Measurements from ENCODE around the gene HOXB7. TPM values are rescaled to one million over a fixed set of nuclear protein-coding genes. Genes with fewer than 3 reads are reported as not detected.
A peak's percentile ranks its signal among the peaks of the same experiment; 100 is the strongest.

Gene HOXB7
- polyA plus RNA-seq, 3 donors: not detected

DNA sequence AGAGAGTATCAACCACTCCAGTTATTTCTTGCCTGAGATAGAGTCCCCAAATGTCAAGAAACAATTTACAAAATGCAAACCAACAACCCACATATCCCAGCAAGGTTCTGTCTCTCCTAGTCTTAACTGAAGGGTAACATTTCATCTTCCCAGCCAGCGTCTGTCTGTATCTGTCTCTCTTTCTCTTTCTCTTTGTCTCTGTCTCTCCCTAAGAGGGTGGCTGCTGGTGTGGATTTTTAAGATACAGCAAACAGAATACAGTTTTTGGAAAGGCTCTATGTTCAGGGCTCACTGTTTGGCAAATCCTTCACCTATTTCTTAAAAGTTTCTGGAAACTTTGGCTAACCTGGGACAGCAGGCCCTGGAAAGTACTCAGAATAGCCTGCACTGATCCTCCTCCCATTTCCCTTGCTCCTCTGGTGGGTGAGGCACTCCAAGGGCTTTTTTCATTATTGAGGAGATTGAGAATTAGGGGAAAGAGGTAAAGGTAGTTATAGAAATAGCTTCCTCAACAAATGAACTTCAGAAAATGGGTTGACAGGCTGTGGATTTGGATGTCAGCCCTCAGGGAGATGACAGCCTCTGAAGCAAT, 38.9 kb downstream of the HOXB7 start:
- Histone ChIP-seq H3K36me3 (replicated peaks in 1 of 2; ENCODE audit: control insufficient read depth in 1 of 2, insufficient read depth in 2 of 2, low read length in 2 of 2) (no peaks in the 10 kb centered on the region), H2AFZ (ENCODE audit: insufficient read depth, low read depth, low read length, poor library complexity, severe bottlenecking) (no peak overlapping the region), H3K4me1 (ENCODE audit: control insufficient read depth in 1 of 2, insufficient read depth in 2 of 2, low read length in 2 of 2) (peaks cover 11 to 18% of the 10 kb centered on the region in 2 donors), H4K20me1 (ENCODE audit: insufficient read depth, low read length) (no peaks in the 10 kb centered on the region), H3K9me3 (replicated peaks in 1 of 2; ENCODE audit: control insufficient read depth in 1 of 2, insufficient read depth in 1 of 2, low read length in 2 of 2) (no peaks in the 10 kb centered on the region), H3K27me3 (ENCODE audit: control insufficient read depth in 2 of 2, insufficient read depth in 2 of 2, low read length in 2 of 2) (peaks cover 54 to 95% of the 10 kb centered on the region in 2 donors), H3K4me2 (replicated peaks; ENCODE audit: extremely low read depth, low read length, poor library complexity, severe bottlenecking) (no peak overlapping the region), H3K79me2 (ENCODE audit: insufficient read depth, low read length) (no peaks in the 10 kb centered on the region), H3K4me3 (replicated peaks in 1 of 3; ENCODE audit: low read depth in 2 of 3, low read length in 3 of 3) (no peak overlapping the region), H3K9ac (ENCODE audit: insufficient read depth, low read length, poor library complexity, severe bottlenecking) (no peak overlapping the region), H3K27ac (ENCODE audit: low read depth in 1 of 2, low read length in 2 of 2) (no peak overlapping the region)
- H3K27ac Mint-ChIP-seq: no peak overlapping the region
- H3K9me3 Mint-ChIP-seq: peaks cover 0 to 15% (median 5%) of the 10 kb centered on the region in 7 donors
- H3K27me3 Mint-ChIP-seq (ENCODE audit: low read depth in 3 of 3): peaks cover 18 to 53% (median 40%) of the 10 kb centered on the region in 3 donors
- WGBS (ENCODE audit: insufficient coverage): no CpG with 5 or more reads among the region's 1 CpG
- peaks cover 20% of the 10 kb centered on the region for H3K4me1 Mint-ChIP-seq
- TF ChIP-seq, protein P1, sequence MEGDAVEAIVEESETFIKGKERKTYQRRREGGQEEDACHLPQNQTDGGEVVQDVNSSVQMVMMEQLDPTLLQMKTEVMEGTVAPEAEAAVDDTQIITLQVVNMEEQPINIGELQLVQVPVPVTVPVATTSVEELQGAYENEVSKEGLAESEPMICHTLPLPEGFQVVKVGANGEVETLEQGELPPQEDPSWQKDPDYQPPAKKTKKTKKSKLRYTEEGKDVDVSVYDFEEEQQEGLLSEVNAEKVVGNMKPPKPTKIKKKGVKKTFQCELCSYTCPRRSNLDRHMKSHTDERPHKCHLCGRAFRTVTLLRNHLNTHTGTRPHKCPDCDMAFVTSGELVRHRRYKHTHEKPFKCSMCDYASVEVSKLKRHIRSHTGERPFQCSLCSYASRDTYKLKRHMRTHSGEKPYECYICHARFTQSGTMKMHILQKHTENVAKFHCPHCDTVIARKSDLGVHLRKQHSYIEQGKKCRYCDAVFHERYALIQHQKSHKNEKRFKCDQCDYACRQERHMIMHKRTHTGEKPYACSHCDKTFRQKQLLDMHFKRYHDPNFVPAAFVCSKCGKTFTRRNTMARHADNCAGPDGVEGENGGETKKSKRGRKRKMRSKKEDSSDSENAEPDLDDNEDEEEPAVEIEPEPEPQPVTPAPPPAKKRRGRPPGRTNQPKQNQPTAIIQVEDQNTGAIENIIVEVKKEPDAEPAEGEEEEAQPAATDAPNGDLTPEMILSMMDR (IDR thresholded peaks at IDR 0.05): no peak
- peaks cover 5 to 8% of the 10 kb centered on the region in 2 donors for H3K36me3 Mint-ChIP-seq
- intact Hi-C loops (cut with micrococcal nuclease): no loop called here
- DNase-seq: no peak
- H3K4me3 Mint-ChIP-seq: peak overlapping the region in 1 of 2 donors; percentile 1

DNA sequence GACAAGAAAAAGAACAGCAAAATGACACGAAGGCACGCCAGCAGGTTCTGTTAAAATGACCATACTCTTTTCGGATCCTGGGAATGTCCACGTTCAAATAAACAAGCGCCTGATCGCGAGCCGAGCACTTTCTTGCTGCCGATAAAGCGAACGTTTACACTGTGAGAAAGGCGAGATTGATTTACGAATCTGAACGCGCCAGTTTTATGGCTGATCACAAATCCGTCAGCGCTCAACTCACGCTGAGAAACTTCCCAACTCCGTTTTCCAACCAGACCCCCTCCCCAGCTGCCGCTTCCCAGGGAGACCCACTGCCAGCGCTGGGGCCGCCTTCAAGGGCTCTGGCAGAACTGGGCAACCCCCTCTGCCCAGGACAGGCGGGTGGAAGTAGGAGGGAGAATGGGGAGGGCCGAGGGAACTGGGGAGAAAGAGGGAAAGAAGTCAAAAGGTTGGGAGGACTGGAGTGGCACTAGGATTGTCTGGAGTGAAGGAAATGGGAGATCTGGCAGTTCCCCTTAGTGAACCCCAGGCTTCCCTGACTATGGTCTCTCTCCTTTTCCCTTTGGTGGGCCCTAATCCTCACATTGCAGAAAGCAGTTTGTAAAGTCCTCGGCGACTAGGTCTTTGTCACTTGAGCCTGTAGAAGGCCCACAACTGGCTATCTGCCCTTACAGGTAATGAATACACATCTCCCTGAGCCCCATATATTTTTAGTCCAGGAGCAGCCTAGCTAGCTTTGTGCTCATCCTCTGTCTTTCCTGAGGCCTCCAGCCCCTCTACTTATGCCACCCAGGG, 39.6 kb downstream of the HOXB7 start:
- Mint-ChIP-seq H3K4me1 (peaks cover 15% of the 10 kb centered on the region), H3K9me3 (peaks cover 0 to 10% (median 2%) of the 10 kb centered on the region in 7 donors), H3K27ac (no peak overlapping the region), H3K4me3 (peak overlapping the region in 1 of 2 donors; percentile 1), H3K36me3 (peaks cover 2 to 6% of the 10 kb centered on the region in 2 donors), H3K27me3 (ENCODE audit: low read depth in 3 of 3) (peaks cover 11 to 48% (median 35%) of the 10 kb centered on the region in 3 donors)
- Histone ChIP-seq H3K9me3 (replicated peaks in 1 of 2; ENCODE audit: control insufficient read depth in 1 of 2, insufficient read depth in 1 of 2, low read length in 2 of 2) (no peaks in the 10 kb centered on the region), H2AFZ (ENCODE audit: insufficient read depth, low read depth, low read length, poor library complexity, severe bottlenecking) (no peak overlapping the region), H3K4me1 (ENCODE audit: control insufficient read depth in 1 of 2, insufficient read depth in 2 of 2, low read length in 2 of 2) (peaks cover 6 to 11% of the 10 kb centered on the region in 2 donors), H3K4me3 (replicated peaks in 1 of 3; ENCODE audit: low read depth in 2 of 3, low read length in 3 of 3) (no peak overlapping the region), H4K20me1 (ENCODE audit: insufficient read depth, low read length) (no peaks in the 10 kb centered on the region), H3K4me2 (replicated peaks; ENCODE audit: extremely low read depth, low read length, poor library complexity, severe bottlenecking) (no peak overlapping the region), H3K79me2 (ENCODE audit: insufficient read depth, low read length) (no peaks in the 10 kb centered on the region), H3K27me3 (ENCODE audit: control insufficient read depth in 2 of 2, insufficient read depth in 2 of 2, low read length in 2 of 2) (peaks cover 56 to 96% of the 10 kb centered on the region in 2 donors), H3K9ac (ENCODE audit: insufficient read depth, low read length, poor library complexity, severe bottlenecking) (no peak overlapping the region), H3K27ac (ENCODE audit: low read depth in 1 of 2, low read length in 2 of 2) (no peak overlapping the region), H3K36me3 (replicated peaks in 1 of 2; ENCODE audit: control insufficient read depth in 1 of 2, insufficient read depth in 2 of 2, low read length in 2 of 2) (no peaks in the 10 kb centered on the region)
- TF ChIP-seq, protein P1 (IDR thresholded peaks at IDR 0.05): no peak
- no peak for DNase-seq
- 76% methylated on average over 15 of the region's 26 CpGs for WGBS (ENCODE audit: insufficient coverage)
- intact Hi-C loops (cut with micrococcal nuclease): no loop called here

All from CD14-positive monocyte (primary cell).